ENCODE measurements around the gene SVOP.

DNA sequence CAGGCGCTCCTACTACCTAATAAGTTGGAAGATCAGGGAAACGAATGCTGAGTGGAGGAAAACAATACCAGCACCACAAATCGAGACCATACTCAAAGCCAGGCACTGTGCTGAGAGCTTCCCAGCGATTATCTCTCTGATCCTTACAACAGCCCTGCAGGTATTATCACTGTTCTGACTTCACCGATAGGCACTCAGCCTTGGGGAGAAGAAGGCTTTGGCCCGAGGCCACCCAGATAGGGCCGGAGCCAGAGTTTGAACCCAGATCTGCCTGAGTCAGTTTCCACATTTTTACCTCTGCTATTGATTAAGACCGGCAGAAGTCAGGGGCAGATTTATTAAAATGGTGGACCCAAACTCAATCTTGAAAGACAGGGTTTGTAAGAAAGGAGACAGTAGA is 4.9 kb downstream of the SVOP start:
- TF ChIP-seq CTCF (IDR thresholded peaks at IDR 0.05) = no peak
- TF ChIP-seq POLR2A (IDR thresholded peaks at IDR 0.05) = no peak

Data from body of pancreas (tissue), 4 donors.